LNCAP (cell line): ENCODE measurements around the gene ATIC.

Experiments used
- CTCF ChIP-seq: fragments of 450-650 bp; IDR thresholded peaks from 2 replicates; pipeline ENCODE4 v1.5.1; 2017; ENCODE audit warnings: mild to moderate bottlenecking

ATIC gene

DNA sequence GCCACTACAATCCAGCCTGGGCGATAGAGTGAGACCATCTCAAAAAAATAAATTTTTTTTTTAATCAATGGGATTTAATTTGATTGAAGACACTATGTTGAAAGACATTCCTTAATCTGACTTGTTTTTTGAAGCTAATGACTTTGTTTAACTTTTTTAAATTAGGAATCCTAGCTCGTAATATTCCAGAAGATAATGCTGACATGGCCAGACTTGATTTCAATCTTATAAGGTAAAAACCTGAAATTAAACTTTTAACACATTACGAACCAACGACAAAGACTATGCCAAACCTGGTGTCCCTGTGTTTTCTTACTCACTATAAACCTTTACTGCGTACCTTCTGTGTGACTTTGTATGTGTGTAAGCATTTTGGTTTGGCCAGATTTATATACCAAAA, 7.6 kb downstream of the ATIC start:
- TF ChIP-seq CTCF: no peak

DNA sequence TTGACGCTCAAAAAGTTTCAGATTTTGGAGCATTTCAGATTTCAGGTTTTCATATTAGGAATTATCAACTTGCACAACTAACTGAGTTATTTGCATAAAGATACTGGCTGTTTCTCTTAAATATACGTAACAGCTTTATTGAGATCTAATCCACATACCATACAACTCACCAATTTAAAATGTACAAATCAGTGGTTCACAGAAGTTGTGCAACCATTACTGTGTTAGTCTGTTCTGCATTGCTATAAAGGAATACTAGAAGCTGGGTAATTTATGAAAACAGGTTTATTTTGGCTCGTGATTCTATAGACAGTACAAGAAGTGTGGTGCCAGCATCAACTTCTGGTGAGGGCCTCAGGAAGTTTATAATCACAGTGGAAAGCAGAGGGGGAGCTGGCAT, 8.2 kb downstream of the ATIC start:
- no peak for TF ChIP-seq CTCF

GRCh38 chr2:215320679-215321078, 8.8 kb downstream of the ATIC start:
- no peak for TF ChIP-seq CTCF

DNA sequence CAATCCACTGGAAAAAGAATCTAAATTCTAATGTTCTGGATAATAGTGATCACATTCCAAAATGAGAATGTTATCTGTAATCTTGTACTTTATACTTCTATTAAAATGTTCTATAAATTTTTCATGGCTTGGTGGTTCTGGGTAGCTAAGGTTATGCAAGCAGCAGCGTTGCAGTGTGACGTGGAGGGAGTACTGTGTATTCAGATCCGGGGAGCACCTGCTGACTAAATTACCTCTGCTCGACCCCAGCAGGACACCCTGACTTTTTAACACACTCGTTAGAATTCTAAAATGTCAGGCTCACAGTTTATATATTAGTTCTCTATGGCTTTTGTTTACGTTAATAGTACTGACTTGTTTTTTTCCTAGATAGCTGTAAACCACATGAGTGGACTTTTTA, 13.0 kb downstream of the ATIC start:
- no peak for TF ChIP-seq CTCF

DNA sequence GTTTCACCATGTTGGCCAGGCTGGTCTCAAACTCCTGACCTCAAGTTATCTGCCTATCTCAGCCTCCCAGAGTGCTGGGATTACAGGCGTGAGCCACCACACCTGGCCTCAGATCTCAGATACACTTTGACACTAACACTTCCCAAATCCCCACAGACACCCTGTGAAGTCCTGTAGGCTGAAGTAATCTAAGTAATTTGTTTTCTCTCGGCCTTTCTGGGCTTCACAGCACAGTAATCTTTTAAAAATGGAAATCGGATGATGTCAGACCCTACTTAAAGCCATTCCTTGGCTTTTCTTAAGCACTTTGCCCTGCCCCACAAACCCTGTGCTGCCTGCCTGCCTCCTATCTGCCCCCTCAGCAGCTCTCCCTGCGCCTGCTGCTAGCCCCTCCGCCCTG, 16.2 kb downstream of the ATIC start:
- no peak for TF ChIP-seq CTCF

DNA sequence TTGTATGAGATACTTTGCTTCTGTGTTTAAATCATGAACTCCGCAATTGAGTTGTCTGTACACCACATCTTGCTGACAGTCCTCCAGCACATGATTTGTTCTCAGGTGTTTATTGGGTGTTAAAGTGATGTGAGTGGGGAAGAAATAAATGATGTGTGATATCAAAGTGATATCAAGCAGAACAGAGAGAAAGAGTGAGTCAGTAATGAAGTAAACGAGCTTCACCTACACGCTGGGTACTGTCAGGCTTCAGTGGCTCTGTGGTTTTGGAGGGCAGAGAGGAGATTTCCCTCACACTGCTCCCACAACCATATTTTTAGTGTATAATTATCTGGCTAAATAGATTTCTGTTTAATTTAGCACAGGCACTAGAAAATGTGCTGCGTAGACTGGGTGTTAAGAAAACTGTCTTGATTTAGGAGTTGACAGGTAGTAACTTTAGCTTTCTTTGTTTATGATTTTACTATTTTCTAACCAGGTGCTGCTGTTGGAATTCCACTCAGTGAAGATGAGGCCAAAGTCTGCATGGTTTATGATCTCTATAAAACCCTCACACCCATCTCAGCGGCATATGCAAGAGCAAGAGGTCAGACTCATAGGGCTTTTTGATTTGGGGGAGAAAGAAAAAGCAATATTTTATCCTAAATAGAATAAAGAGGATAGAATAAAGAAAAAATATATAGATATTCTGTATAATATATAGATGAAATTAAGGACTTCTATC, 21.2 kb downstream of the ATIC start:
- TF ChIP-seq CTCF: no peak

- TF ChIP-seq CTCF: no peak
Observed at GRCh38 chr2:215338883-215339679, 27.2 kb downstream of the ATIC start.
